ENCODE data around the gene RCN1. TPM values are rescaled to one million over a fixed set of nuclear protein-coding genes. Genes with fewer than 3 reads are reported as not detected.
"Not testable (repeated sequence)": the region's sequence is repeated elsewhere in the genome, so short reads cannot be mapped to it uniquely, and the experiment has no call there.

The RCN1 gene
- total and polyA plus RNA-seq, 2 experiments from 2014 or later, result 107 to 140 TPM

DNA sequence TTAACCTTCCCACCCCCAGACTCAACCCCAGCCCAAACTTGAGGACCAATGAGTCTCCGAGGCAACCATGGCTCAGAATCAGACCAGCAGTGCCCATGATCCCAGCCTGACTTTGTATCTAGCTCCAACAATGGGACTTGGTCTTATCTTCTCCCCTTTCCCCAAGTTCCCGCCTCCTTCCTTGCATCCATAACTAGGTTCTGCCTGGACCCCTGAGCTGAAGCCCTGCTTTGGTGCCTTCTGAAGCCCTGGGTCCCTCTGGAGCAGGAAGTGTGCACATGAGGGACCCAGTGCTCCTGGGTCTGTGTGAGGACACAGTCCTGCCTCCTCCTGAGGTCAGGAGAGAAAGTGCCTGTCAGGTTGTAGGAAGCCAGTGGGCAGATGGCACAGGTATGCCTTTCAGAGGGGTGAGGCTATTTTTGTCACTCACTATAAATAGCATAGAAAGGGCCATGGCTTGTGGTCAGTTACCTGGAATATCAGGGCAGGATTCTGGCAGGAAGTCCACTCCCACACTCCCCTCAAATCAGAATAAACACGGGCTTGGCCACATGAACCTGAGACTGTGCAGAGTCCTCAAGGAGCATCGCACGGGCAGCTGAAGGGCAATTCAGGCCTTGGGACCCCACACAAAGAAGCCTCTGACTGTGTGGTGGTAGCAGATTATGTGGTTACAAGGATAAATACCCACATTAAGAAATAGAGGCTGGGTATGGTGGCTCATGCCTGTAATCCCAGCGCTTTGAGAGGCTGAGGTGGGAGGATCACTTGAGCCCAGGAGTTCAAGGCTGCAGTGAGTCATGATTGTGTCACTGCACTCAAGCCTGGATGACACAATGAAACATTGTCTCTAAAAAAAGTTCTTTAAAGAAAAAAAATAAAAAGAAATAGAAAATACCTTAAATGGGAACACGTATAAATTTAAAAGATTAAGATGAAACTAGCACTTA, 27.4 kb downstream of the RCN1 start (continued):
- TF ChIP-seq, protein P1, sequence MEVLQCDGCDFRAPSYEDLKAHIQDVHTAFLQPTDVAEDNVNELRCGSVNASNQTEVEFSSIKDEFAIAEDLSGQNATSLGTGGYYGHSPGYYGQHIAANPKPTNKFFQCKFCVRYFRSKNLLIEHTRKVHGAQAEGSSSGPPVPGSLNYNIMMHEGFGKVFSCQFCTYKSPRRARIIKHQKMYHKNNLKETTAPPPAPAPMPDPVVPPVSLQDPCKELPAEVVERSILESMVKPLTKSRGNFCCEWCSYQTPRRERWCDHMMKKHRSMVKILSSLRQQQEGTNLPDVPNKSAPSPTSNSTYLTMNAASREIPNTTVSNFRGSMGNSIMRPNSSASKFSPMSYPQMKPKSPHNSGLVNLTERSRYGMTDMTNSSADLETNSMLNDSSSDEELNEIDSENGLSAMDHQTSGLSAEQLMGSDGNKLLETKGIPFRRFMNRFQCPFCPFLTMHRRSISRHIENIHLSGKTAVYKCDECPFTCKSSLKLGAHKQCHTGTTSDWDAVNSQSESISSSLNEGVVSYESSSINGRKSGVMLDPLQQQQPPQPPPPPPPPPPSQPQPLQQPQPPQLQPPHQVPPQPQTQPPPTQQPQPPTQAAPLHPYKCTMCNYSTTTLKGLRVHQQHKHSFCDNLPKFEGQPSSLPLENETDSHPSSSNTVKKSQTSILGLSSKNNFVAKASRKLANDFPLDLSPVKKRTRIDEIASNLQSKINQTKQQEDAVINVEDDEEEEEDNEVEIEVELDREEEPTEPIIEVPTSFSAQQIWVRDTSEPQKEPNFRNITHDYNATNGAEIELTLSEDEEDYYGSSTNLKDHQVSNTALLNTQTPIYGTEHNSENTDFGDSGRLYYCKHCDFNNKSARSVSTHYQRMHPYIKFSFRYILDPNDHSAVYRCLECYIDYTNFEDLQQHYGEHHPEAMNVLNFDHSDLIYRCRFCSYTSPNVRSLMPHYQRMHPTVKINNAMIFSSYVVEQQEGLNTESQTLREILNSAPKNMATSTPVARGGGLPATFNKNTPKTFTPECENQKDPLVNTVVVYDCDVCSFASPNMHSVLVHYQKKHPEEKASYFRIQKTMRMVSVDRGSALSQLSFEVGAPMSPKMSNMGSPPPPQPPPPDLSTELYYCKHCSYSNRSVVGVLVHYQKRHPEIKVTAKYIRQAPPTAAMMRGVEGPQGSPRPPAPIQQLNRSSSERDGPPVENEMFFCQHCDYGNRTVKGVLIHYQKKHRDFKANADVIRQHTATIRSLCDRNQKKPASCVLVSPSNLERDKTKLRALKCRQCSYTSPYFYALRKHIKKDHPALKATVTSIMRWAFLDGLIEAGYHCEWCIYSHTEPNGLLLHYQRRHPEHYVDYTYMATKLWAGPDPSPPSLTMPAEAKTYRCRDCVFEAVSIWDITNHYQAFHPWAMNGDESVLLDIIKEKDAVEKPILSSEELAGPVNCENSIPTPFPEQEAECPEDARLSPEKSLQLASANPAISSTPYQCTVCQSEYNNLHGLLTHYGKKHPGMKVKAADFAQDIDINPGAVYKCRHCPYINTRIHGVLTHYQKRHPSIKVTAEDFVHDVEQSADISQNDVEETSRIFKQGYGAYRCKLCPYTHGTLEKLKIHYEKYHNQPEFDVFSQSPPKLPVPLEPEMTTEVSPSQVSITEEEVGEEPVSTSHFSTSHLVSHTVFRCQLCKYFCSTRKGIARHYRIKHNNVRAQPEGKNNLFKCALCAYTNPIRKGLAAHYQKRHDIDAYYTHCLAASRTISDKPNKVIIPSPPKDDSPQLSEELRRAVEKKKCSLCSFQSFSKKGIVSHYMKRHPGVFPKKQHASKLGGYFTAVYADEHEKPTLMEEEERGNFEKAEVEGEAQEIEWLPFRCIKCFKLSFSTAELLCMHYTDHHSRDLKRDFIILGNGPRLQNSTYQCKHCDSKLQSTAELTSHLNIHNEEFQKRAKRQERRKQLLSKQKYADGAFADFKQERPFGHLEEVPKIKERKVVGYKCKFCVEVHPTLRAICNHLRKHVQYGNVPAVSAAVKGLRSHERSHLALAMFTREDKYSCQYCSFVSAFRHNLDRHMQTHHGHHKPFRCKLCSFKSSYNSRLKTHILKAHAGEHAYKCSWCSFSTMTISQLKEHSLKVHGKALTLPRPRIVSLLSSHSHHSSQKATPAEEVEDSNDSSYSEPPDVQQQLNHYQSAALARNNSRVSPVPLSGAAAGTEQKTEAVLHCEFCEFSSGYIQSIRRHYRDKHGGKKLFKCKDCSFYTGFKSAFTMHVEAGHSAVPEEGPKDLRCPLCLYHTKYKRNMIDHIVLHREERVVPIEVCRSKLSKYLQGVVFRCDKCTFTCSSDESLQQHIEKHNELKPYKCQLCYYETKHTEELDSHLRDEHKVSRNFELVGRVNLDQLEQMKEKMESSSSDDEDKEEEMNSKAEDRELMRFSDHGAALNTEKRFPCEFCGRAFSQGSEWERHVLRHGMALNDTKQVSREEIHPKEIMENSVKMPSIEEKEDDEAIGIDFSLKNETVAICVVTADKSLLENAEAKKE (CRISPR knock-in tag; IDR thresholded peaks at IDR 0.05), result no peak
- TF ChIP-seq POLR2AphosphoS5 (IDR thresholded peaks at IDR 0.05; ENCODE audit: low read depth), result no peak

DNA sequence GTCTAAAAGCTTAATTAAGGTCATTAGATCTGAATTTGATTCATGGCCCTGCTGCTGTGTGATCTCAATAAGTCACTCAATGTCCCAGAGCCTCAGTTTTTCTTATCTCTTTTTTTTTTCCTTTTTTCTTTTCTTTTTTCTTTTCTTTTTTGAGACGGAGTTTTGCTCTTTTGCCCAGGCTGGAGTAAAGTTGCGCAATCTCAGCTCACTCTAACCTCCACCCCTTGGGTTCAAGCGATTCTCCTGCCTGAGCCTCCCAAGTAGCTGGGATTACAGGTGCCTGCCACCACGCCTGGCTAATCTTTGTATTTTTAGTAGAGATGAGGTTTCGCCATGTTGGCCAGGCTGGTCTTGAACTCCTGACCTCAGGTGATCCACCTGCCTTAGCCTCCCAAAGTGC, 28.3 kb downstream of the RCN1 start:
- H3K9me3 Mint-ChIP-seq; H3K4me2 ChIP-seq; H3F3A ChIP-seq (replicated peaks; ENCODE audit: low read depth): not testable (repeated sequence)

DNA sequence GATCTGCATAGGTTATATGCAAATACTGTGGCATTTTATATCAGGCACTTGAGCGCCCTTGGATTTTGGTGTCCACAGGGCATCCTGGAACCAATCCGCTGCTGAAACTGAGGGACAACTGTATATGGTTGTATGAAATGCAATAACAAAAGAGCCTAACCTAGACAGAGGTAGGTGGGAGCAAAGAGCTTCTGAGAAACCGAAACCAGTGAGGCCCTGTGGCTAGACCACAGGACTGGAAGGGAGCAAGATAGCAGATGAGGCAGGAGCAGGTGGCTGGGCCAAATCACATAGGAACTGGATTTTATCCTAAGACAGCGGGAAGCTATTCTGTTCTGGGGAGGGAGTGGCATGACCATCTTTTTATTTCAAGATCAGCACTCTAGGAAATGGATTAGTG, 30.1 kb downstream of the RCN1 start:
- H3K4me3 ChIP-seq, result no peak overlapping the region
- Mint-ChIP-seq H3K4me3 (no peak overlapping the region), H3K27ac (no peak overlapping the region), H3K36me3 (ENCODE audit: low read depth) (no peaks in the 10 kb centered on the region), H3K4me1 (no peaks in the 10 kb centered on the region; the same call in 2 of the 3 replicates), H3K9me3 (no peaks in the 10 kb centered on the region), H3K27me3 (ENCODE audit: insufficient read depth, low read depth, poor library complexity) (no peaks in the 10 kb centered on the region)
- no peak overlapping the region for H3K27ac ChIP-seq (ENCODE audit: low read depth)
- TF ChIP-seq ZNF114 (CRISPR knock-in tag; IDR thresholded peaks at IDR 0.05), result no peak
- TF ChIP-seq POLR2AphosphoS5 (IDR thresholded peaks at IDR 0.05; ENCODE audit: low read depth), result no peak
- TF ChIP-seq, protein P2, sequence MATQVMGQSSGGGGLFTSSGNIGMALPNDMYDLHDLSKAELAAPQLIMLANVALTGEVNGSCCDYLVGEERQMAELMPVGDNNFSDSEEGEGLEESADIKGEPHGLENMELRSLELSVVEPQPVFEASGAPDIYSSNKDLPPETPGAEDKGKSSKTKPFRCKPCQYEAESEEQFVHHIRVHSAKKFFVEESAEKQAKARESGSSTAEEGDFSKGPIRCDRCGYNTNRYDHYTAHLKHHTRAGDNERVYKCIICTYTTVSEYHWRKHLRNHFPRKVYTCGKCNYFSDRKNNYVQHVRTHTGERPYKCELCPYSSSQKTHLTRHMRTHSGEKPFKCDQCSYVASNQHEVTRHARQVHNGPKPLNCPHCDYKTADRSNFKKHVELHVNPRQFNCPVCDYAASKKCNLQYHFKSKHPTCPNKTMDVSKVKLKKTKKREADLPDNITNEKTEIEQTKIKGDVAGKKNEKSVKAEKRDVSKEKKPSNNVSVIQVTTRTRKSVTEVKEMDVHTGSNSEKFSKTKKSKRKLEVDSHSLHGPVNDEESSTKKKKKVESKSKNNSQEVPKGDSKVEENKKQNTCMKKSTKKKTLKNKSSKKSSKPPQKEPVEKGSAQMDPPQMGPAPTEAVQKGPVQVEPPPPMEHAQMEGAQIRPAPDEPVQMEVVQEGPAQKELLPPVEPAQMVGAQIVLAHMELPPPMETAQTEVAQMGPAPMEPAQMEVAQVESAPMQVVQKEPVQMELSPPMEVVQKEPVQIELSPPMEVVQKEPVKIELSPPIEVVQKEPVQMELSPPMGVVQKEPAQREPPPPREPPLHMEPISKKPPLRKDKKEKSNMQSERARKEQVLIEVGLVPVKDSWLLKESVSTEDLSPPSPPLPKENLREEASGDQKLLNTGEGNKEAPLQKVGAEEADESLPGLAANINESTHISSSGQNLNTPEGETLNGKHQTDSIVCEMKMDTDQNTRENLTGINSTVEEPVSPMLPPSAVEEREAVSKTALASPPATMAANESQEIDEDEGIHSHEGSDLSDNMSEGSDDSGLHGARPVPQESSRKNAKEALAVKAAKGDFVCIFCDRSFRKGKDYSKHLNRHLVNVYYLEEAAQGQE (IDR thresholded peaks at IDR 0.05; ENCODE audit: unreplicated experiment), result no peak
- no peak for TF ChIP-seq STAT1 (IDR thresholded peaks at IDR 0.05; ENCODE audit: unreplicated experiment)
- H3K4me2 ChIP-seq, result no peak overlapping the region
- no peak overlapping the region for H2AFZ ChIP-seq
- ATAC-seq (no peak), DNase-seq (ENCODE audit: low spot score) (no peak)
- H3K27me3 ChIP-seq (ENCODE audit: insufficient read depth), result no peaks in the 10 kb centered on the region
- no peaks in the 10 kb centered on the region for H3K36me3 ChIP-seq (ENCODE audit: insufficient read depth)
- H4K20me1 ChIP-seq (replicated peaks; ENCODE audit: insufficient read depth), result no peaks in the 10 kb centered on the region
- H3K4me1 ChIP-seq (ENCODE audit: insufficient read depth), result no peaks in the 10 kb centered on the region
- no peaks in the 10 kb centered on the region for H3K9me2 ChIP-seq (ENCODE audit: insufficient read depth)
- no peaks in the 10 kb centered on the region for H3K79me2 ChIP-seq (replicated peaks; ENCODE audit: insufficient read depth)
- no peaks in the 10 kb centered on the region for H3F3A ChIP-seq (replicated peaks; ENCODE audit: low read depth)

More for the DNA sequence above, 28.3 kb downstream of the RCN1 start:
- not testable (repeated sequence) for H3K4me3 ChIP-seq; H3K36me3 ChIP-seq (ENCODE audit: insufficient read depth); H3K79me2 ChIP-seq (replicated peaks; ENCODE audit: insufficient read depth); H2AFZ ChIP-seq; H3K4me1 ChIP-seq (ENCODE audit: insufficient read depth); DNase-seq (ENCODE audit: low spot score); H3K9me2 ChIP-seq (ENCODE audit: insufficient read depth); H3K27me3 Mint-ChIP-seq (ENCODE audit: insufficient read depth, low read depth, poor library complexity); H3K27me3 ChIP-seq (ENCODE audit: insufficient read depth); H3K4me3 Mint-ChIP-seq; H3K27ac Mint-ChIP-seq; H3K36me3 Mint-ChIP-seq (ENCODE audit: low read depth); ATAC-seq; H3K4me1 Mint-ChIP-seq; H4K20me1 ChIP-seq (replicated peaks; ENCODE audit: insufficient read depth); H3K27ac ChIP-seq (ENCODE audit: low read depth)
